G401.6 (cell line): ENCODE data around the gene ABLIM1.

ENCODE experiments used
- FAIRE-seq: peaks from 2 replicates; lab custom pipeline; 2012; peaks lifted over from hg19 to GRCh38; lab: Jason Lieb, UNC

ABLIM1 gene

GRCh38 chr10:114487815-114488536, 170.1 kb downstream of the ABLIM1 start:
- no peak for FAIRE-seq

DNA sequence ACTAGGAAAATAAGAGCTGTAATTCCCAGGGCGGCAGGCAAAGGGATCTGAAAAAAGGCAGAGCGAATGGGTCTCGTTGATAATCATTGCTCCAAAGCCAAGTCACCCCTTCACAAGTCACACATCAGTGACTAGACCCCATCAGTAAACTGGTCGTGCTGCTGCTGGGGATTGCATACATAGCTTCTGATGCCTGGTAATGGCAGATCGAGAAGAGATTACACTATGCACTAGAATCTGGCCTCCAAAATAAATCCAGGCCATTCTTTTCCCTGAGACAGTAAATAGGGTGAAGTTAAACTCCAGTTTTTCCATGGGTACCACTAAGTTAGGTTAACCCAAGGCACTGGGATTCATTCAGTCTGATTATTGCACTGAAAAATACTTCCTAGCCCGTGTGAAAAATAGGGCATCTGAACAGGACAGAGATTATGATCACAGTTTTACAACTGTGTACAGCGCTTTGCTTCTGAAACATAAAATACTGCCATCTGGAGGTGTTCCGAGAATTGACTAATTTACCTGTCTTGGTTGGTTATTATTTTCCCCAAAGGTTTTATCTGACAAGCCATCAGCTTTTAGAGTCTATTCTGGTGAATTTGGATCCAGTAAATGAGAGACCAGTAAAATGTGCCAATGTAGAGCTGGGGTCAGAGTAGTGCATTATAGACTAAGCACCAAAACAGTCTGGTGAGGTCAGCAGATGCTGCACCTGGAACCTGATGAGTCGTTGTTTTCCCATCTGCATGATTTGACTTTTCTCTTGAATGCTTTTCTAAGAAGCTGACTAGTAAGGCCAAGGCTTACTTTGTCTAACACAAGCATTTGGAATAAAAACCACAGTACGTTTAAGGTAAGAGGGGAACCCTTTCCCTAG, 170.9 kb downstream of the ABLIM1 start:
- FAIRE-seq: no peak

GRCh38 chr10:114485696-114486400, 172.2 kb downstream of the ABLIM1 start:
- no peak for FAIRE-seq

- no peak for FAIRE-seq
These were observed 174.5 kb downstream of the ABLIM1 start for GRCh38 chr10:114483575-114483974.

DNA sequence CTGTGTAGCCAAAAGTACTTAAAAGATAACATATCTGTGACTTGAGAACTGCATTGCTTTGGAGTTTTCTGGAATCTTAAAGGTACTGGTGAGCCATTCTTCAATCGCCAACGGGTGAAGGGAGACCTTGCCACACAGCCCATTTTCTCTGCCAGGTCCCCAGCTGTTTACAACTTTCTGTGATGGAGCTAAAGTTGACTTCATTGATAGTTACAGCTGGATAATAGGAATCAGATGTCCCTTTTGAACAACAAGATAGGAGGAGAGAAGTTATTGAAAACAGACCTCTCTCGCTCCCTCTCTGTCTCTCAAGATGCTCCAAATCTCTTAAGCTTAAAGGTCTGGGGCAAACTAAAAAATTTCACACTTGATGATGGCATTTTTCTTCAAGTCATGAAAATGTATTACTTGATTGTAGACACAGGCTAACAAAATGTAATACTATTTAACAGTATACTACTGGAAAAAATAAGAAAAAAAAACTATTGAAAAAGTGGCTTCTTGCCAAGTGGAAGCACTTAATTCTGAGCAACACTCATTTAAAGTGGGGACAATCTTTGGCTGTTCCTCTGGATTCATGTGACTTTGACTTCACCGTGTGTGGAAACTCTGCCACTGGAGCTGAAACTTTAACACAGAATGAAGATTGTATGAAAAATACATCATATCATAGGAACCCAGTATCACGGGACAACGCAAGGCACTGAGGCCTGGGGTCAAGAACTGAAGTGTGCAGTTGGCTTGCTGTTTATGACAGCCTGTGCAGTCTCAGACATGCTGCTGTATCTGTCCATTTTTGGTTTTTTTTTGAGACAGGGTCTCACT, 175.4 kb downstream of the ABLIM1 start:
- FAIRE-seq: no peak

GRCh38 chr10:114481055-114481454, 177.0 kb downstream of the ABLIM1 start:
- no peak for FAIRE-seq

DNA sequence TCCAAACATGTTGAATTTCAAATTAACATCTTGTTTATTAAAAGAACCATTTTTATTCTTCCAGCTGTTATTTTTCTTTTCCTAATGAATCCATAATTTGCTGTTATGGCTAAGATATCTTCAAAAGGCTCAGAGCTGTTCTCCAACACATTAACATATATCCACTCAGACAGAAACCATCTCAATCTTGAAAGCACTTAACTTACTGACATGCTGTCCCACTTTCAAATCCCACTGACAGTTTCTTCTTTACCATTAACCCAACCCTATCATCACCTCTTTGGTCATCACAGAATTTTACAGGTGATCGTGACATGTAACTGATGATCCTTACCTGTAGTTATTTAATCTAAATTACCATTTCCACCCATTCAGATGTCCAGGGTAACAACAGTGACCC, 178.2 kb downstream of the ABLIM1 start:
- FAIRE-seq: no peak

GRCh38 chr10:114479307-114479706, 178.8 kb downstream of the ABLIM1 start:
- FAIRE-seq: no peak

DNA sequence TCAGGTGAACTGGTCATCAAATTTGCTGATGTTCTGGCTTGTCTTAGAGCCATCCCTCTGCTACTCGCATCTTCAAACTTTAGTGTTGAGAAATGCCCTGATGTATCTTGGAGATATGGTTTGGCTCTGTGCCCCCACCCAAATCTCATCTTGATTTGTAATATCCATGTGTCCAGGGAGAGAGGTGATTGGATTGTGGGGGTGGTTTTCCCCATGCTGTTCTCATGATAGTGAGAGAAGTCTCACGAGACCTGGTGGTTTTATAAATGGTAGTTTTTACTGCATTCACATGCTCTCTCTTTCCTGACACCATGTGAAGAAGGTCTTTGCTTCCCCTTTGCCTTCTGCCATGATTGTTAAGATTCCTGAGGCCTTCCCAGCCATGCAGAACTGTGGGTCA, 179.8 kb downstream of the ABLIM1 start:
- FAIRE-seq: no peak

DNA sequence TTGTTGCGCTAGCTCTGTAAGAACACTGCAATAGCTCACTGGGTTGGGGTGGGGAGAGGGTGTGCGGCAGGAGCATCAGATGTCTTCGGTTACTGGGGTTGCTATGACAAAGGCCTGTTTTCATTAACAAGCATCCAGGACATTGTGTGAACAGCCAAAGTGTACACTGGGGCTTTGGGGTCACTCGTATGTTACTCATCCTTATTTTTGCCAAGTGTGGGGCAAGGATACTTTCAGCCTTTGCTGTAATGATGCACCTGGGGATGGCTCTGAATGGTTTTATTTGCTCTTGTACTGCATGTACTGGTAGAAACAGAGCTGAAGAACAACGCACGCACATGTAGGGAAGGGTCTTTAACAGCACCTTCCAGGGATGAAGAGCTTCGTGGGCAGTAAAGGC, 180.8 kb downstream of the ABLIM1 start:
- no peak for FAIRE-seq

- no peak for FAIRE-seq
These were observed 183.1 kb downstream of the ABLIM1 start for GRCh38 chr10:114474989-114475388.

DNA sequence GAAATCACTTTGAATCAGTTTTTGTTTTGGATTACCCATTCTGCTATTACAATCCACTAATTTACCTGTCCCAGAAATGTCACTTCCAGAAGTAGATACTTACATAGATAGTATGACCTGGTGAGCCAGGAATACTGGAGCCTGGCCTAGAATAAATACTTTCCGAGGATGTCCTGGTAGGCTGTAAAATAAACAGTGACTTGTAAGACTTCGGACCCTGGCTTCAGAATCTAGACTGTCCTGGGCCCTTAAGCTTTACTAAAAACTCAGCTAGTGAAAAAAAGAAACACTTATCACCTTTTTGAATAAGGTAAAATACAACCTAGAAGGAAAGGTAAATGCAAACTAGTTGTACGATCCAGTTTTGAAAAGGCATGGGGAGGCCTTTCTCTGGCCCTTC, 184.3 kb downstream of the ABLIM1 start:
- FAIRE-seq: no peak

DNA sequence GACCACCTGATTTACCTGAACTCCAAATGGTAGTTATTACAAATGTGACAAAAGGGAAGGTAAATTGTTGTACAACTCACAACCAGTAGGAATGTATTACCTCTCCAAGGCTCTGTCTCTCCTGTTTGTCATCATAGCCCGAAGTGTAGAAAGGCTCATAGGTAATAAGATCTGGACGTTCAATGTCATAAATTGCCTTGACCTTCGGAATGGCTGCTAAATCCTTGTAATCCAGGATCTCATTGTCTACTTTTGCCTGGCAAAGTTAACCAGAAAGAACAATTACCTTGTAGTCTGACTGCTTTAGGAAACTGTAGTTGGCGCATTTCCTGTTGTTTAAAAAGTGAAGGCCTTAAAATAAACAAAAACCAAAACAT, 185.2 kb downstream of the ABLIM1 start:
- FAIRE-seq: no peak

GRCh38 chr10:114471906-114472876, 185.9 kb downstream of the ABLIM1 start:
- FAIRE-seq: no peak

DNA sequence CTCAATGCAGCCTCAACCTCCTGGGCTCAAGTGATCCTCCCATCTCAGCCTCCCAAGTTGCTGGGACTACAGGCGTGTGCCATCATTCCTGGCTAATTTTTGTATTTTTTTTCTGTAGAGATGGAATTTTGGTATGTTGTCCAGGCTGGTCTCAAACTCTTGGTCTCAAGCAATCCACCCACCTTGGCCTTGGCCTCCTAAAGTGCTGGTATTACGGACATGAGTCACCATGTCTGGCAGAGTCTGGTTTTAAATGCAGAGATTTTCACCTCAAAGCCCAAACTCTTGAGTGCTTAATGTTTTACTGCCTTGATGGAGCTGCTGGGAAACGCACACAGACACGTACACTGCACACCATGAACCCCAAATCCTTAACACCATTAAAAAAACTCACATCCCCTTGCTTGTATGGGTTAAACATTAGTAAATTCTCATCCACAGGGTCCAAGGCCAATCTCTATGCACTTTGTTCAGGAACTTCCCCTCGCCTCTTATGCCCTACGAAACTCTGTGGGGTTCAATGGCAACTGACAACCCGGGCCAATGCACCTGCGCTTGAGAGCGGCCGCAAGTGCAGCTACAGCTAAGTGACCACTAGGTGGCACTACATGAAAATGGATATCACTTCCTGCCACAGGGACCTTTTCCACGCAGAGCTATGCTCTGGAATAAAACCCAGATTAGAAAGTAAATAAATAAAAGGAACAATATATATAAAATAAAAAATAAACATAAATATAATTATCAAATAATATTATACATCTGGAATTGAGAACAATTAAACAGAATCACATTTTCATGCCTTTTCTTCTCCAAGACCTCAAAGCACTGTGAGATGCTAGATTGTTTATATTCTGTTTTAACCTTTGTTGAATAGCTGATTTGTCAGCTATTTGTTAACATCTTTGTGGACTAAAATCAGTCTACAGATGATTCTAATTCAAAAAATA, 186.8 kb downstream of the ABLIM1 start:
- FAIRE-seq: peak; percentile 92

GRCh38 chr10:114470361-114470760, 187.7 kb downstream of the ABLIM1 start:
- no peak for FAIRE-seq

- FAIRE-seq: no peak
These were observed 199.1 kb downstream of the ABLIM1 start for GRCh38 chr10:114458955-114459354.

- FAIRE-seq: no peak
These were observed 199.7 kb downstream of the ABLIM1 start for GRCh38 chr10:114458216-114458920.

DNA sequence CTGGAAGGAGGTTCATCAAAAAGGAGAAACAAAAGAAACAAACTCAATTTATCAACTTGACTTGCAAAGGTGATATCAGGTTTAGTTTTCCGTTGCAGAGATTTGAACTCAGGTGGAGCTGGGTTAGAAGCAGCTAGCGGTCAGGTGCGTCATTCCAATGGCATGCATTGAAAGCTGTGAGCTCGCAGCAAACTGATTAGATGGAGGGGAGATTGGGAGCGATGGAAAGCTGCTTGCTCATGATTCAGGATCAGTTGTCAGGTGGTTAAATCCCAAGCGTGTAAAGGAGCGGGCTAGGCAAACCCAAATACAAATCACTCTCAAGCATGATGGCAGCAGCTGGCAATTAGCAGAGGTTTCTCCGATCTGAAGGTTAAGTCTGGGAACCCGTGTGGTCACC, 204.5 kb downstream of the ABLIM1 start:
- FAIRE-seq: no peak
